CD14-positive monocyte (primary cell): ENCODE results near the gene TTLL11. TPM values are rescaled to one million over a fixed set of nuclear protein-coding genes. Genes with fewer than 3 reads are reported as not detected.

Experiments
- DNase-seq, 3 donors: peaks; one replicate each; pipeline ENCODE4 v3.0.0-alpha.2; 2011 to 2022
- H2AFZ ChIP-seq: 2 replicates; pipeline ENCODE4 v1.6.0; 2012; ENCODE audit warnings: mild to moderate bottlenecking, low read depth, low read length, inconsistent platforms; ENCODE audit not compliant: insufficient read depth, poor library complexity, severe bottlenecking
- H3K27ac ChIP-seq, 2 donors: 1 replicate in 1 of 2; 2 replicates in 1 of 2; pipeline ENCODE4 v1.5.1; 2012 to 2013; ENCODE audit warnings: low read length in 2 of 2, control low read depth in 1 of 2, inconsistent platforms in 1 of 2, low read depth in 1 of 2, mild to moderate bottlenecking in 1 of 2
- H3K27me3 ChIP-seq, 2 donors: one replicate each; pipeline versions ENCODE4 v1.6.0 to v1.6.1; 2011 to 2013; ENCODE audit warnings: low read length in 2 of 2; ENCODE audit not compliant: control insufficient read depth in 2 of 2, insufficient read depth in 2 of 2
- H3K36me3 ChIP-seq, 2 donors: replicated peaks in 1 of 2; 1 replicate in 1 of 2; 2 replicates in 1 of 2; pipeline versions ENCODE4 v1.5.1 to v1.6.1; 2012 to 2013; ENCODE audit warnings: low read length in 2 of 2, control low read depth in 1 of 2, inconsistent platforms in 1 of 2, mild to moderate bottlenecking in 1 of 2; ENCODE audit not compliant: insufficient read depth in 2 of 2, control insufficient read depth in 1 of 2
- H3K4me1 ChIP-seq, 2 donors: 1 replicate in 1 of 2; 2 replicates in 1 of 2; pipeline versions ENCODE4 v1.5.1 to v1.6.1; 2012 to 2013; ENCODE audit warnings: low read length in 2 of 2, control low read depth in 1 of 2, inconsistent platforms in 1 of 2, mild to moderate bottlenecking in 1 of 2, moderate library complexity in 1 of 2; ENCODE audit not compliant: insufficient read depth in 2 of 2, control insufficient read depth in 1 of 2
- H3K4me2 ChIP-seq: replicated peaks from 2 replicates; pipeline ENCODE3; 2012; ENCODE audit warnings: low read length, moderate library complexity, mild to moderate bottlenecking; ENCODE audit not compliant: poor library complexity, severe bottlenecking; ENCODE audit errors: extremely low read depth
- H3K4me3 ChIP-seq, 3 experiments: fragments of 200-600 bp in 1 of 3; sonication (generic) in 1 of 3; replicated peaks in 1 of 3; 1 replicate in 2 of 3; 2 replicates in 1 of 3; pipeline ENCODE4 v1.5.1; 2011 to 2013; ENCODE audit warnings: low read length in 3 of 3, mild to moderate bottlenecking in 3 of 3, control low read depth in 2 of 3, low read depth in 2 of 3, inconsistent platforms in 1 of 3, moderate library complexity in 1 of 3
- H3K79me2 ChIP-seq: 2 replicates; pipeline ENCODE4 v1.6.0; 2012; ENCODE audit warnings: mild to moderate bottlenecking, control low read depth, inconsistent platforms, low read length, moderate library complexity; ENCODE audit not compliant: insufficient read depth
- H3K9ac ChIP-seq: 2 replicates; pipeline ENCODE4 v1.6.0; 2017; ENCODE audit warnings: low read length, mild to moderate bottlenecking; ENCODE audit not compliant: insufficient read depth, poor library complexity, severe bottlenecking
- H3K9me3 ChIP-seq, 2 donors: replicated peaks in 1 of 2; 1 replicate in 1 of 2; 2 replicates in 1 of 2; pipeline versions ENCODE4 v1.5.1 to v1.6.1; 2012 to 2013; ENCODE audit warnings: low read length in 2 of 2, control low read depth in 1 of 2; ENCODE audit not compliant: control insufficient read depth in 1 of 2, insufficient read depth in 1 of 2
- H4K20me1 ChIP-seq: 2 replicates; pipeline ENCODE4 v1.6.0; 2012; ENCODE audit warnings: mild to moderate bottlenecking, low read length, control low read depth, moderate library complexity; ENCODE audit not compliant: insufficient read depth
- H3K27ac Mint-ChIP-seq, 7 donors: one replicate each; pipeline ENCODE4 v1.8.0; 2020; ENCODE audit warnings: mild to moderate bottlenecking in 7 of 7, mixed read lengths in 7 of 7, moderate library complexity in 6 of 7, inconsistent platforms in 2 of 7
- H3K27me3 Mint-ChIP-seq, 3 donors: one replicate each; pipeline ENCODE4 v1.8.0; 2021 to 2022; ENCODE audit warnings: low read depth in 3 of 3, mild to moderate bottlenecking in 3 of 3, mixed read lengths in 3 of 3, moderate library complexity in 3 of 3, inconsistent platforms in 1 of 3
- H3K36me3 Mint-ChIP-seq, 2 donors: one replicate each; pipeline ENCODE4 v1.8.0; 2020; ENCODE audit warnings: mixed read lengths in 2 of 2, inconsistent platforms in 1 of 2, mild to moderate bottlenecking in 1 of 2
- H3K4me1 Mint-ChIP-seq: one replicate; pipeline ENCODE4 v1.8.0; 2020; ENCODE audit warnings: mild to moderate bottlenecking, mixed read lengths
- H3K4me3 Mint-ChIP-seq, 2 donors: one replicate each; pipeline ENCODE4 v1.8.0; 2020; ENCODE audit warnings: mild to moderate bottlenecking in 2 of 2, mixed read lengths in 2 of 2, moderate library complexity in 1 of 2
- H3K9me3 Mint-ChIP-seq, 7 donors: one replicate each; pipeline ENCODE4 v1.8.0; 2020 to 2022; ENCODE audit warnings: mixed read lengths in 7 of 7, mild to moderate bottlenecking in 6 of 7, moderate library complexity in 6 of 7, inconsistent platforms in 2 of 7
- CTCF ChIP-seq: fragments of 200-600 bp; IDR thresholded peaks from one replicate; pipeline ENCODE4 v1.8.0; 2022; ENCODE audit warnings: antibody characterized with exemption, mild to moderate bottlenecking
- WGBS: methylation state at CpG from one replicate; pipeline ENCODE4 v1.1.5; 2013; ENCODE audit warnings: missing lambda C conversion rate; ENCODE audit not compliant: insufficient coverage; 5-methylcytosine and 5-hydroxymethylcytosine counted together
- intact Hi-C, 2 donors: fragments of 100-400 bp; cut with micrococcal nuclease; formaldehyde crosslinking; loops; one replicate each; pipeline versions ENCODE4 v1.15.0 to v1.15.1; 2023
- polyA plus RNA-seq, 3 donors: library from polyadenylated mRNA; depleted of rRNA in 1 of 3; unstranded in 2 of 3; stranded (reverse) in 1 of 3; fragments of 300-500 nt in 2 of 3; fragments of >200 nt in 1 of 3; fragmentation: Illumina TruSeq in 2 of 3; gene quantifications; 1 replicate in 2 of 3; 2 replicates in 1 of 3; pipeline ENCODE4 v1.2.3, GENCODE V29; 2012 to 2021

The TTLL11 gene
- polyA plus RNA-seq, 3 donors = 2.9 to 3.5 (median 3.1) TPM

- Histone ChIP-seq H3K36me3 (peaks cover 16 to 19% of the 10 kb centered on the region in 2 donors), H3K4me2 (no peak overlapping the region), H3K4me1 (no peaks in the 10 kb centered on the region), H2AFZ (no peak overlapping the region), H3K9ac (no peak overlapping the region), H4K20me1 (no peaks in the 10 kb centered on the region), H3K27ac (no peak overlapping the region), H3K4me3 (no peak overlapping the region), H3K27me3 (no peaks in the 10 kb centered on the region), H3K9me3 (no peaks in the 10 kb centered on the region), H3K79me2 (no peaks in the 10 kb centered on the region)
- Mint-ChIP-seq H3K36me3 (peaks cover 8 to 19% of the 10 kb centered on the region in 2 donors), H3K4me3 (no peak overlapping the region), H3K4me1 (peaks cover 2% of the 10 kb centered on the region), H3K27me3 (no peaks in the 10 kb centered on the region), H3K27ac (peak overlapping the region in 1 of 7 donors; percentile 31), H3K9me3 (peaks cover 0 to 1% (median 0%) of the 10 kb centered on the region in 7 donors)
- WGBS = 92% methylated on average over 6 of the region's 10 CpGs
- intact Hi-C loops = no loop called here
- DNase-seq = no peak
- no peak for TF ChIP-seq CTCF
These were observed 45.6 kb upstream of the TTLL11 start for GRCh38 chr9:122138560-122139268.

- Mint-ChIP-seq H3K27me3 (peaks cover 0 to 13% (median 9%) of the 10 kb centered on the region in 3 donors), H3K27ac (no peak overlapping the region), H3K4me1 (no peaks in the 10 kb centered on the region), H3K36me3 (no peaks in the 10 kb centered on the region), H3K4me3 (no peak overlapping the region), H3K9me3 (peaks cover 0 to 1% (median 0%) of the 10 kb centered on the region in 7 donors)
- Histone ChIP-seq H3K4me1 (no peaks in the 10 kb centered on the region), H3K4me3 (no peak overlapping the region), H3K27ac (no peak overlapping the region), H3K9ac (no peak overlapping the region), H2AFZ (no peak overlapping the region), H3K79me2 (no peaks in the 10 kb centered on the region), H3K9me3 (no peaks in the 10 kb centered on the region), H3K27me3 (peaks cover 0 to 4% of the 10 kb centered on the region in 2 donors), H3K36me3 (no peaks in the 10 kb centered on the region), H3K4me2 (no peak overlapping the region), H4K20me1 (no peaks in the 10 kb centered on the region)
- WGBS = 100% methylated on average over 1 of the region's 7 CpGs
- TF ChIP-seq CTCF = no peak
- intact Hi-C loops = no loop called here
- no peak for DNase-seq
These were observed 42.4 kb upstream of the TTLL11 start for GRCh38 chr9:122135529-122135859.
